Cardiac fibroblast (primary cell): ENCODE data around the gene LRTM1.
A peak's percentile ranks its signal among the peaks of the same experiment; 100 is the strongest.

Experiments
- DNase-seq, 2 donors: peaks; one replicate each; pipeline versions ENCODE4 v3.0.0 to v3.0.0-alpha.2; 2010; ENCODE audit warnings: low read depth in 2 of 2
- H3K4me3 ChIP-seq, 2 donors: replicated peaks in 1 of 2; 1 replicate in 1 of 2; 2 replicates in 1 of 2; pipeline ENCODE4 v1.5.1; 2011; ENCODE audit warnings: low read depth in 2 of 2, low read length in 2 of 2, mild to moderate bottlenecking in 2 of 2, moderate library complexity in 1 of 2
- CTCF ChIP-seq: IDR thresholded peaks from one replicate; pipeline ENCODE4 v1.5.1; 2011; ENCODE audit warnings: low read depth, mild to moderate bottlenecking, low read length, inconsistent platforms

LRTM1 gene

GRCh38 chr3:54932606-54933005, 4.7 kb upstream of the LRTM1 start:
- no peak for TF ChIP-seq CTCF
- no peak overlapping the region for H3K4me3 ChIP-seq
- DNase-seq = no peak

GRCh38 chr3:54931182-54931581, 3.3 kb upstream of the LRTM1 start:
- H3K4me3 ChIP-seq = no peak overlapping the region
- no peak for DNase-seq
- no peak for TF ChIP-seq CTCF

- H3K4me3 ChIP-seq = no peak overlapping the region
- TF ChIP-seq CTCF = no peak
These were observed 9.3 kb downstream of the LRTM1 start for GRCh38 chr3:54918516-54918915.

GRCh38 chr3:54917862-54918261, 10.0 kb downstream of the LRTM1 start:
- DNase-seq = no peak
- no peak overlapping the region for H3K4me3 ChIP-seq
- TF ChIP-seq CTCF = no peak

More at GRCh38 chr3:54918516-54918915, 9.3 kb downstream of the LRTM1 start:
- no peak for DNase-seq

- no peak for TF ChIP-seq CTCF
- no peak overlapping the region for H3K4me3 ChIP-seq
- peak in 1 of 2 donors; percentile 16 for DNase-seq
These were observed 10.7 kb downstream of the LRTM1 start for GRCh38 chr3:54917174-54917573.

- no peak overlapping the region for H3K4me3 ChIP-seq
- no peak for TF ChIP-seq CTCF
- no peak for DNase-seq
These were observed 11.1 kb downstream of the LRTM1 start for GRCh38 chr3:54916732-54917131.

GRCh38 chr3:54915976-54916375, 11.9 kb downstream of the LRTM1 start:
- no peak overlapping the region for H3K4me3 ChIP-seq
- no peak for DNase-seq
- no peak for TF ChIP-seq CTCF
